Measurements from ENCODE around the gene TRAM2. TPM values are rescaled to one million over a fixed set of nuclear protein-coding genes. Genes with fewer than 3 reads are reported as not detected.

The TRAM2 gene, protein sequence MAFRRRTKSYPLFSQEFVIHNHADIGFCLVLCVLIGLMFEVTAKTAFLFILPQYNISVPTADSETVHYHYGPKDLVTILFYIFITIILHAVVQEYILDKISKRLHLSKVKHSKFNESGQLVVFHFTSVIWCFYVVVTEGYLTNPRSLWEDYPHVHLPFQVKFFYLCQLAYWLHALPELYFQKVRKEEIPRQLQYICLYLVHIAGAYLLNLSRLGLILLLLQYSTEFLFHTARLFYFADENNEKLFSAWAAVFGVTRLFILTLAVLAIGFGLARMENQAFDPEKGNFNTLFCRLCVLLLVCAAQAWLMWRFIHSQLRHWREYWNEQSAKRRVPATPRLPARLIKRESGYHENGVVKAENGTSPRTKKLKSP
- total RNA-seq, result 13.7 and 19.9 TPM in 2 replicates

GRCh38 chr6:52577022-52577777 lies at the start of gene TRAM2:
TRAM2 (minus strand) TSS chr6:52577060; CDS start chr6:52576915, 145 bp downstream.

Other genes with a start within 250 kb of the TRAM2 start
- gene PAQR8, start 214.9 kb downstream of the TRAM2 start, total RNA-seq, result 4.1 and 5.6 TPM in 2 replicates
- 2.6 and 13.9 TPM in 2 replicates for gene EFHC1, start 156.7 kb downstream of the TRAM2 start, total RNA-seq
- gene TMEM14A, start 94.1 kb upstream of the TRAM2 start, total RNA-seq, result 43.4 and 52.3 TPM in 2 replicates
- gene GSTA2, start 186.4 kb upstream of the TRAM2 start, total RNA-seq, result not detected in 2 replicates
- gene GSTA1, start 226.8 kb upstream of the TRAM2 start, total RNA-seq, result 0.28 and 0.63 TPM in 2 replicates